Body of pancreas (tissue), 4 donors: ENCODE measurements around the gene HNRNPD. TPM values are rescaled to one million over a fixed set of nuclear protein-coding genes. Genes with fewer than 3 reads are reported as not detected.

Experiments
- ATAC-seq: fragments of 150-250 bp; one replicate; pipeline ENCODE4 v1.9.1; 2016
- DNase-seq, 4 donors: peaks; one replicate each; pipeline ENCODE4 v3.0.0-alpha.2; 2019
- H3K27ac ChIP-seq, 4 donors: fragments of 200-600 bp; sonication (generic); 1 replicate in 3 of 4; 2 replicates in 1 of 4; pipeline versions ENCODE4 v1.5.1 to v1.6.1; 2016 to 2019; ENCODE audit warnings: mild to moderate bottlenecking in 1 of 4, mixed read lengths in 1 of 4, moderate library complexity in 1 of 4
- H3K27me3 ChIP-seq, 2 donors: fragments of 200-600 bp; sonication (generic); one replicate each; pipeline ENCODE4 v1.6.0; 2016; ENCODE audit warnings: mild to moderate bottlenecking in 1 of 2
- H3K36me3 ChIP-seq, 2 donors: fragments of 200-600 bp; sonication (generic); replicated peaks in 1 of 2; 2 replicates each; pipeline ENCODE4 v1.5.1; 2016; ENCODE audit warnings: low read depth in 2 of 2; ENCODE audit not compliant: insufficient read depth in 1 of 2
- H3K4me1 ChIP-seq: fragments of 200-600 bp; sonication (generic); one replicate; pipeline ENCODE4 v1.6.0; 2016
- H3K4me3 ChIP-seq, 2 donors: fragments of 200-600 bp; sonication (generic); 1 replicate in 1 of 2; 2 replicates in 1 of 2; pipeline ENCODE4 v1.5.1; 2016 to 2019
- H3K9me3 ChIP-seq, 3 donors: fragments of 200-600 bp; sonication (generic); 1 replicate in 2 of 3; 2 replicates in 1 of 3; pipeline ENCODE4 v1.5.1; 2016
- CTCF ChIP-seq, 7 experiments: fragments of 450-650 bp in 4 of 7; fragments of 200-600 bp in 3 of 7; sonication (generic) in 3 of 7; IDR thresholded peaks; one replicate each; pipeline ENCODE4 v1.5.1; 2016 to 2019; ENCODE audit warnings: antibody characterized with exemption in 7 of 7
- POLR2A ChIP-seq, 3 donors: fragments of 450-650 bp; IDR thresholded peaks; one replicate each; pipeline ENCODE4 v1.6.1; 2016; ENCODE audit warnings: antibody characterized with exemption in 3 of 3, mild to moderate bottlenecking in 2 of 3
- WGBS, 2 donors: methylation state at CpG; one replicate each; pipeline ENCODE4 v1.1.5; 2017; 5-methylcytosine and 5-hydroxymethylcytosine counted together
- intact Hi-C: fragments of 100-400 bp; cut with DNase I; formaldehyde crosslinking; loops from one replicate; pipeline ENCODE4 v1.15.1; 2023
- total RNA-seq, 2 donors: library from RNA; depleted of rRNA; stranded (reverse); fragments of >200 nt; gene quantifications; one replicate each; pipeline ENCODE4 v1.1.0, GENCODE V29; 2016

HNRNPD gene
- total RNA-seq: 100 to 1,000 TPM in 1 of 2 donors, 10 to 100 TPM in 1; 97.0 to 104 TPM

DNA sequence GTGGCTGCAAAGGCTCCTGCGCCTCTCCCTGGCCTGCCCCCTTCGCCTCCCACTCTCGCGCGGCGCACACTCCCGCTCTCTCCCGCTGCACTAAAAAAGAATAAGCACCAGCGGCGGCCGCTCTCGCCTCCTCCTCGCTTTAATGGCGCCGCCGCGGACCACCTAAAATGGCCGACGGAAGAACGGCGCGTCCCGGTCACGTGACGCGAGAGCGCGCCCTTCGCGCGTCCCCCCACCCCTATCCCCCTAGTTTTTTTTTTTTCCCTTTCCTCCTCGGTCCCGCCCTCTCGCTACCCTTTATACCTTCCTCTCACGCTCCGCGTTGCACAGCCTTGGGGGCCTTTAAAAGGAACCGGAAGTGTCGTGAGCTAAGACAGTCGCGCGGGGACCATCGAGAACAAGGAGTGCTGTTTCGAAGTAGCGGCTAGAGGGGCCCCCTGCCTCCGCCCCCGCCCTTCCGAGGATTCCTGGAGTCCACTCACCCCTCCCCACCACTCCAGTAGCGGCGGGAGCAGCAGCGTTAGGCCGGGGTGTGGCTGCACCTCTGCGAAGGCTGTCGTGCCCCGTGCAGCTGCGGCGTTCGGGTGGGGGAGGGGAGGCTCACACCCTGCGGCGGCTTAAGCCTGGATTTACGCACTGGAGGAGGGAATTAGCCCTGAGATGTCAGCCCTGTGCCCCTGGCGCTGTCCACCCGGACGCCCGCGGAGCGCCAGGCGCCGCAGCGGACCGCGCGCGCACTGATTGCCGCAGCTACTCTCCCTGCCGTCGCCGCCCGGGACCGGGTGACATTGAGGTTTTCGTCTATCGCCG lies at the start of gene HNRNPD:
HNRNPD (minus strand) TSS at position 176 of the 810 bp plus-strand sequence. CDS start 313 bp downstream, outside the sequence.
- Histone ChIP-seq H3K27ac (peak within 1 kb of the TSS; percentile 99 to 100 (median 100)), H3K9me3 (no peaks in the 10 kb centered on the region), H3K36me3 (no peaks in the 10 kb centered on the region), H3K4me3 (peak within 1 kb of the TSS; percentile 61 to 99), H3K27me3 (no peaks in the 10 kb centered on the region), H3K4me1 (peaks cover 36% of the 10 kb centered on the region)
- ATAC-seq (peak; percentile 91), DNase-seq (peak; percentile 98 to 99 (median 98))
- intact Hi-C loops: no loop called here
- TF ChIP-seq CTCF (IDR thresholded peaks at IDR 0.05): peak in 3 of 7 experiments; percentile 18 to 25 (median 20)
- peak; percentile 95 to 97 (median 97) for TF ChIP-seq POLR2A (IDR thresholded peaks at IDR 0.05)
- 0% methylated on average over 59 to 81 of the region's 83 CpGs for WGBS, 2 donors

- Histone ChIP-seq H3K36me3 (peaks cover 8 to 15% of the 10 kb centered on the region in 2 donors), H3K27ac (no peak overlapping the region), H3K4me3 (no peak overlapping the region), H3K4me1 (peaks cover 20% of the 10 kb centered on the region), H3K27me3 (no peaks in the 10 kb centered on the region), H3K9me3 (no peaks in the 10 kb centered on the region)
- no peak for ATAC-seq
- intact Hi-C loops: no loop called here
- WGBS, 2 donors: 83 to 87% methylated on average over 5 of the region's 5 CpGs
- DNase-seq: no peak
- TF ChIP-seq CTCF (IDR thresholded peaks at IDR 0.05) (no peak), POLR2A (IDR thresholded peaks at IDR 0.05) (no peak)
Observed at GRCh38 chr4:82422616-82423015, 48.8 kb upstream of the HNRNPD start.

- no peak overlapping the region for H3K27ac ChIP-seq
- intact Hi-C loops: no loop called here
- no peak overlapping the region for H3K4me3 ChIP-seq
- TF ChIP-seq POLR2A (IDR thresholded peaks at IDR 0.05) (no peak), CTCF (IDR thresholded peaks at IDR 0.05) (no peak)
- H3K4me1 ChIP-seq: peaks cover 14% of the 10 kb centered on the region
- H3K36me3 ChIP-seq: peaks cover 8 to 15% of the 10 kb centered on the region in 2 donors
- WGBS, 2 donors: 79 to 80% methylated on average over 12 to 13 of the region's 13 CpGs
- no peaks in the 10 kb centered on the region for H3K9me3 ChIP-seq
- no peak for DNase-seq
- no peak for ATAC-seq
- H3K27me3 ChIP-seq: no peaks in the 10 kb centered on the region
Observed at GRCh38 chr4:82421796-82422560, 48.2 kb upstream of the HNRNPD start.

DNA sequence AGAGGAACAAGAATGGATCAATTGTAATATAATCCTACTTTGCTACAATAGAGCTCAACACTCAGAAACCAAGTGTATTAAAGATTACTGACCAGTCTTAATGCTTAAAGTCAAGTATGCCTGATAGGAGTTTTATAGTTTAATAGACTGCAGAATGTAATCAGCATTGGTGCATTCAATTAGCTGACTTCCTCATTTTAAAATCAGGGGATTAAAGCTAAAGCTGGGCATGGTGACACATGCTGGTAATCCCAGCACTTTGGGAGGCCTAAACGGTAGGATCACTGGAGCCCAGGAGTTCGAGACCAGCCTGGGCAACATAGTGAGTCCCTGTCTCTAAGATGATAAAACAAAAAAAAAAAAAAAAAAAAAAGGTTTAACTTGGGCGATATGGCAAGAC lies 45.7 kb upstream of the HNRNPD start:
- 44 to 66% methylated on average over 2 of the region's 3 CpGs for WGBS, 2 donors
- ATAC-seq (no peak), DNase-seq (no peak)
- TF ChIP-seq CTCF (IDR thresholded peaks at IDR 0.05) (no peak), POLR2A (IDR thresholded peaks at IDR 0.05) (no peak)
- intact Hi-C loops: no loop called here
- no peaks in the 10 kb centered on the region for H3K4me1 ChIP-seq
- no peaks in the 10 kb centered on the region for H3K27me3 ChIP-seq
- H3K27ac ChIP-seq: no peak overlapping the region
- H3K4me3 ChIP-seq: no peak overlapping the region
- no peaks in the 10 kb centered on the region for H3K9me3 ChIP-seq
- peaks cover 0 to 4% of the 10 kb centered on the region in 2 donors for H3K36me3 ChIP-seq
